Measurements from ENCODE around the gene GNB2.
A peak's percentile ranks its signal among the peaks of the same experiment; 100 is the strongest.

GNB2 gene

GRCh38 chr7:100705320-100705752, 31.8 kb downstream of the GNB2 start:
- H3K4me1 ChIP-seq: peaks cover 0 to 21% (median 19%) of the 10 kb centered on the region in 4 donors
- no peaks in the 10 kb centered on the region for H3K9me3 ChIP-seq
- peak; percentile 90 to 93 for TF ChIP-seq CTCF (IDR thresholded peaks at IDR 0.05)
- no peaks in the 10 kb centered on the region for H3K36me3 ChIP-seq
- DNase-seq: peak; percentile 53 to 85
- peak overlapping the region; percentile 63 to 77 for H3K4me3 ChIP-seq
- intact Hi-C loops (cut with DNase I; ENCODE audit: low total_unique reads): loop anchor here (5.0 kb wide), 1 partner anchor 147 kb away; the partner anchor contains the start of gene SLC12A9
- no peaks in the 10 kb centered on the region for H3K27me3 ChIP-seq
- peak overlapping the region; percentile 90 to 96 for H3K27ac ChIP-seq

GRCh38 chr7:100705753-100706671, 32.5 kb downstream of the GNB2 start, which contains the start of gene POP7:
Gene POP7, plus strand, starts transcription at chr7:100706121. Its CDS starts 710 bp downstream, at chr7:100706831.
- H3K36me3 ChIP-seq: no peaks in the 10 kb centered on the region
- H3K9me3 ChIP-seq: no peaks in the 10 kb centered on the region
- peak within 1 kb of the TSS; percentile 90 to 96 for H3K27ac ChIP-seq
- peak; percentile 98 to 99 for DNase-seq
- H3K27me3 ChIP-seq: no peaks in the 10 kb centered on the region
- H3K4me1 ChIP-seq: peaks cover 0 to 21% (median 19%) of the 10 kb centered on the region in 4 donors
- TF ChIP-seq CTCF (IDR thresholded peaks at IDR 0.05): no peak
- H3K4me3 ChIP-seq: peak within 1 kb of the TSS; percentile 63 to 77
- intact Hi-C loops (cut with DNase I; ENCODE audit: low total_unique reads): loop anchor here (5.0 kb wide), 1 partner anchor 146 kb away; the partner anchor contains the start of gene SLC12A9

DNA sequence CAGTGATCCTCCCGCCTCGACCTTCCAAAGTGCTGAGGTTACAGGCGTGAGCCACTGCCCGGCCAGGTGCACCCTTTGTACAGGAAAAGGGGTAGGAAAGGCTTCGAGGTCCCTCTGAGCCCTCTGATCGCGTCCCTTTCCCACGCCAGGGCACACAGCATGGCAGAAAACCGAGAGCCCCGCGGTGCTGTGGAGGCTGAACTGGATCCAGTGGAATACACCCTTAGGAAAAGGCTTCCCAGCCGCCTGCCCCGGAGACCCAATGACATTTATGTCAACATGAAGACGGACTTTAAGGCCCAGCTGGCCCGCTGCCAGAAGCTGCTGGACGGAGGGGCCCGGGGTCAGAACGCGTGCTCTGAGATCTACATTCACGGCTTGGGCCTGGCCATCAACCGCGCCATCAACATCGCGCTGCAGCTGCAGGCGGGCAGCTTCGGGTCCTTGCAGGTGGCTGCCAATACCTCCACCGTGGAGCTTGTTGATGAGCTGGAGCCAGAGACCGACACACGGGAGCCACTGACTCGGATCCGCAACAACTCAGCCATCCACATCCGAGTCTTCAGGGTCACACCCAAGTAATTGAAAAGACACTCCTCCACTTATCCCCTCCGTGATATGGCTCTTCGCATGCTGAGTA, 33.3 kb downstream of the GNB2 start:
- DNase-seq: no peak
- TF ChIP-seq CTCF (IDR thresholded peaks at IDR 0.05): no peak
- H3K36me3 ChIP-seq: no peaks in the 10 kb centered on the region
- H3K9me3 ChIP-seq: no peaks in the 10 kb centered on the region
- peak overlapping the region; percentile 63 to 77 for H3K4me3 ChIP-seq
- intact Hi-C loops (cut with DNase I; ENCODE audit: low total_unique reads): loop anchor here (5.0 kb wide), 1 partner anchor 146 kb away; the partner anchor contains the start of gene SLC12A9
- H3K27ac ChIP-seq: peak overlapping the region; percentile 90 to 96
- no peaks in the 10 kb centered on the region for H3K27me3 ChIP-seq
- H3K4me1 ChIP-seq: peaks cover 0 to 21% (median 19%) of the 10 kb centered on the region in 4 donors

GRCh38 chr7:100708395-100708794, 34.9 kb downstream of the GNB2 start:
- Histone ChIP-seq H3K9me3 (no peaks in the 10 kb centered on the region), H3K36me3 (no peaks in the 10 kb centered on the region), H3K27me3 (no peaks in the 10 kb centered on the region), H3K4me1 (peaks cover 0 to 21% (median 19%) of the 10 kb centered on the region in 4 donors), H3K4me3 (no peak overlapping the region), H3K27ac (no peak overlapping the region)
- TF ChIP-seq CTCF (IDR thresholded peaks at IDR 0.05): no peak
- no peak for DNase-seq
- intact Hi-C loops (cut with DNase I; ENCODE audit: low total_unique reads): loop anchor here (5.0 kb wide), 1 partner anchor 144 kb away; the partner anchor contains the start of gene SLC12A9

- no peak overlapping the region for H3K27ac ChIP-seq
- no peaks in the 10 kb centered on the region for H3K27me3 ChIP-seq
- no peak overlapping the region for H3K4me3 ChIP-seq
- no peak for TF ChIP-seq CTCF (IDR thresholded peaks at IDR 0.05)
- no peaks in the 10 kb centered on the region for H3K36me3 ChIP-seq
- intact Hi-C loops (cut with DNase I; ENCODE audit: low total_unique reads): no loop called here
- no peak for DNase-seq
- H3K4me1 ChIP-seq: peaks cover 0 to 16% (median 13%) of the 10 kb centered on the region in 4 donors
- H3K9me3 ChIP-seq: no peaks in the 10 kb centered on the region
These were observed 36.9 kb downstream of the GNB2 start for GRCh38 chr7:100710452-100710851.

All from tibial artery (tissue), 4 donors.